ENCODE measurements around the gene IMMT.
"Not testable (repeated sequence)": the region's sequence is repeated elsewhere in the genome, so short reads cannot be mapped to it uniquely, and the experiment has no call there.

Gene IMMT

DNA sequence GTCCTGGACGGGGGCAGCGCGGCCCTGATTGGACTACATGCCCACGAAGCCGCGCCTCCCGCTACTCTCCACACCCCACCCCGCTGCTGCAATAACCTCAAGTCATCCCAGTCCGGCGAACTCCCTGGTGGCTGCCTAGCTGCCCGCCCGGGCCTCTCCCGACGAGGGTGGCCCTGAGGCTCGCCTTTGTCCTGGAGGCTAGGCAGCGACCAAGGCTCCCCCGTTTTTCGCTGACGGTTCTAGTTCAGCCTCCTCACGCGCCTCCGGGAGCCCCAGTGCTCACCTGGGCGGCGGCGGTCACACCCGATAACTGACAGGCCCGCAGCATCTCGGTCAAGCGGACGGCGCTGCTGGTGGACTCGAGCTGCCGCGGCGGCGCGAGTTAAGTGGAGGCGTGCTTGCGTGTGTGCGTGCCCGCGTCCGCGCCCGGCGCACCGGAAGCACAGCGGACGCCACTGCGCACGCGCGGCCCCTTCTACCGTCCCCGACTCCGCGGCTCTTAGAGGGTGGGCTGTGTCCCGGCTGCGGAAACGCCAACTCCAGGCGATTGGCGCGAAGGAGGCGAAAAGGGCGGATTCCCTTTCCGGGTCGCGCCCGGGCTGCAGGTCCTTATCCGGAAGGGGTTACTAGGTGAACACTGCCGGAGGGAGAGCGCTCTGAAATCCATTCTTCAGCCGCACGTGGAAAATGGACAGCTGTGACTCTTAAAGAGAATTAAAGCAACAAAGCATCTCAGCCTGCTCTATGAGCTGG, at the start of gene IMMT:
TSS of gene IMMT (minus strand) at position 408 of the 753 bp plus-strand sequence. CDS start at position 328, 80 bp downstream.
- peak; percentile 97 for DNase-seq (ENCODE audit: low spot score)
- peak; percentile 46 for FAIRE-seq

DNA sequence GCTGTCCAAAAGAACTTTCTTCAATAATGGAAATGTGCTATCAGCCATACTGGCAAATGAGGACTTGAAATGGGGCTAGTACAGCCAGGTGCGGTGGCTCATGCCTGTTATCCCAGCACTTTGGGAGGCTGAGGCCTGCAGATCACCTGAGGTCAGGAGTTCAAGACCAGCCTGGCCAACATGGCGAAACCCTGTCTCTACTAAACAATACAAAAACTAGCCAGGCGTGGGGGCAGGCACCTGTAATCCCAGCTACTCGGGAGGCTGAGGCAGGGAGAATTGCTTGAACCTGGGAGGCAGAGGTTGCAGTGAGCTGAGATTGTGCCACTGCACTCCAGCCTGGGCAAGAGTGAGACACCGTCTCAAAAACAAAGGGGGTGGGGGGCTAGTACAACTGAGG, 49.5 kb upstream of the IMMT start:
- not testable (repeated sequence) for FAIRE-seq; DNase-seq (ENCODE audit: low spot score)

DNA sequence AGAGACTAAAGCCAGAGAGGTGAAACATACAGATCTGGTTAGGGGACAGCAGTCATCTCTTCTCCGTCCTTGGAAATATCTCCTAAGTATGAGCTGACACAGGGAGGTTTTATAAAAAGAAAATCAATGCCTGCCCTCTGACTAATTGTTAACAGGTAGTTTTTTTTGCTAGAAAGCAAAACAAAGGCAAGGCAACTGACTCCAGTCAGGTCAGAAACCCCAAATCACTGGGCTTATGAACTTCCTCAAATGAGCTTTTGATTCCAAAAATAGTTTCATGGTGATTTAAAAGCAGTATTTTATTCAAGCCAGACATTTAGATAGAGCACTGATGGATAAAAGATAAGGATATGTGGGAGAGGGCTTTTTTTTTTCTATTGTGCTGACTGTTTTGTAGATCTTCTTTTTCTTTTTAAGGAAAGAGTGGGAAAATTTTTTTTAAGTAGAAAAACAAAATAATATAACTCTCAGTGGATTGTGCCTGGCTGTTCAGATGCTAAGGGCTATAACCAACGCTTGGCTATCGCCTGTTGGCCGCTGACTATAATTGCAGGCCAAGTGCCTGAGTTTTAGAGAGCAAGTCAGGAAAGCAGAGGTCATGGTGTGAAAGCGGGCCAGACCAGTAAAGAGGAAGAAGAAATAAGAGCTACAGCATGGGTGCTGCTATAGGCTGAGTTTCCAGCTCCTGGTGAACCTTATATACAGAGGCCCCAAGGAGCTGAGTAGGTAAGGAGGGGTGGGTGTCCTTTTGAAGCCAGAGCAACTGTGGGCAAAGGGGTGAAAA, 48.9 kb upstream of the IMMT start:
- FAIRE-seq, result no peak
- no peak for DNase-seq (ENCODE audit: low spot score)

DNA sequence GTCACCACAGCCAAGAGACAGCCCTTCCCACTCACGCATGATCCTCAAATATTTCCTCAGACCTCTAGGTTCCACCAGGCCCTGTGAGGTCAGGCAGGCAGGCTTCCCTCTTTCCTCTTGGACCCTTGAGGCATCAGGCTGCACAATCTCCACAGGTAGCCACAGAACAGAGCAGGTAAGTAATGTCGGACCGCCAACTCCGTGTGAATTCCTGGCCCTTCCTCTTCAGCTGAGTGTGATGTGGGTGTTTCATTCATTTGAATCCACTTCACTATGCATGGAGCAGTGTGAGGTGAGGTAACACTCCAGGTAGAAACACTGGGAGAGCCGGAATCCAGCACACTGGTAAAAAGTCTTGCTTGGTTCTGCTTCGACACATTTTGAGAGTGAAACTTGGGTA, 48.0 kb upstream of the IMMT start:
- FAIRE-seq (no peak), DNase-seq (ENCODE audit: low spot score) (no peak)

DNA sequence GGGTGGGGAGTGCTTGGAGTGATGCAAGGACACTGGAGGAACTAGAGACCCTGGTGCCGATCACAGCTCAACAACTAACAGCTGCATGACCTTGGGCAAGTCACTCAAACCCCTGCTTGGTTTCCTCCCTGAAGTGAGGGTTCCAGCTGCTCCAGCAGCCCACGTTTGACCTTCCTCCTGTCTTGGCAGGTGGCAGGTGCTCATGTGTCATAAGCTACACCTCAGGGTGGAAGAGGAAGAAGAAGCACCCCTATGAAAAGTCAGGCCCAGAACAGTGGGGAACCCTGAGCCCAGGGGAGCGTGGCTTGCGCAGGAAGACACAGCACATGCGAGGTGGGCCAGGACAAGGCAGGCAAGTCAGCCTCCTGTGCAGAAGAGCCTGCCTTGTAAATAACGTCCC, 46.3 kb upstream of the IMMT start:
- no peak for DNase-seq (ENCODE audit: low spot score)
- FAIRE-seq, result no peak

DNA sequence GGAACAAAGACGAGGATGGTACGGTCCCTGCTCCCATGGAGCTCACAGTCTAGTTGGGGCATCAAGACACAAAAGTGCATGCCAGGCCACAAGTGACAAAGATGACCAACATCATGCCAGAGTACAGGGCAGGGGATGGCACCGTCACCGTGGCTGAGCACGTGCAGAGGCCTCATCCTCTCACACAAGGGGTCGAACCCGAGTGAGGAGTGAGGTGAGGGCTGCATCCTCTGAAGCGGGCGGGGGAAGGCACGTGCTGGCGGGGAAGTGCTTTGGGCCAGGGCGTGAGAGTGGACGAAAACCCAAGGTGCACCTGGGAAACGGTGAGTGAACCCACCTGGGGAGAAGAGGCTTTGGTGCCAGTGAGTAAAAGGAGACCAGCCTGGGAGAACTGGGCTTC, 45.0 kb upstream of the IMMT start:
- no peak for FAIRE-seq
- DNase-seq (ENCODE audit: low spot score), result no peak

DNA sequence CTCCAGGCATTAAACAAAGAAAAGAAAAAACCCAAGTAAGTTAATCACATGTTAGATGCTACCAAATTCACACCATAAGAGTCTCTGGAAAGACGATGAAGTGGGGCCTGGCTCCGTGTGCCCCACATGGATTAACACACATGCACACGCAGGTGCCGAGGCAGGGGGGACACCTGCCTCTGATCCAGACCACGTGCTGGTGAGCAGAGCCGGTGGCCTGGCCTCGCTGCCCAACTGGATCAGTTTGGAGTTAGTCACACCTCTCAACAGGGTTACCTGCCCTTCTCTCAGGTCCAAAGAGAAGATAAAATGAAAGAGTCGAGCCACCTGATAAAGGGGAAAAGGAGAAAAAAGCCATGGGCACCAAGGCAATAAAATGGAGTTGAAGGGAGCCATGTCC, 44.5 kb upstream of the IMMT start:
- DNase-seq (ENCODE audit: low spot score) (no peak), FAIRE-seq (no peak)

DNA sequence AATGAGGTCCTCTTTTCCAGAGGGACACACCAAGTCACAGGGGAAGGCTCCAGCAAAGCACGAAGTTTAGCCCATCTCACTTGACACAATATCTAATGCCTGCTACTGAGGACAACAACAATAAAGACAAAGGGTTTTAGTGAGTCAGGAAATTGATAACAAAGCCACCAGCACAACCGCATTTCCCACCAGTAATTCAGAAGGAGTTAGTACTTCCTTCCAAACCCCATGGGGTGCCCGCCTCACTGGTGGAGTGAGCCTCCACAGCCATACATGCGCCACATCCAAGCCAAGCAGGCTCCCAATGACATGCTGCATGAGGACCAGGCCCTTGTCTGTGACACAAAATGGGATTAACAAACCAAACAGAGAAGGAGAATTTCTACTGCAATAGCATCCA, 44.1 kb upstream of the IMMT start:
- FAIRE-seq (no peak), DNase-seq (ENCODE audit: low spot score) (no peak)

DNA sequence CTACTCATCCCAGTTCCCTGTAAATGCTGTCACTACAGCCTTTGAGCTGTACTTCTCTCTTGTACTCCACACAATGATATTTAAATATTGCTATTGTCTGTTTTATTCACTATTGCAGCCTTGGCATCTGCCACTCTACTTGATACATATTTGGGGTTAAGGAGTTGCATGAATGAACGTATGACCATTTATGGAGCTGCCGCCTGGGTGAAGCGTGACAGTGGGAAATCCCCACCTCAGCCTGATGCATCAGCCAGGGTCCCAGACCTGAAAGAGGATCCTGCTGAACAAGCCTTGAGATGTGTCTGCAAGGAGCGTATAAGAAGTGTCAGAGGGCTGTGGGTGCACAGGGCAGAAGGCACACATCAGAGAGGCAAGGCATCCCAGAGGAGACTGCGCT, 43.1 kb upstream of the IMMT start:
- FAIRE-seq (no peak), DNase-seq (ENCODE audit: low spot score) (no peak)

DNA sequence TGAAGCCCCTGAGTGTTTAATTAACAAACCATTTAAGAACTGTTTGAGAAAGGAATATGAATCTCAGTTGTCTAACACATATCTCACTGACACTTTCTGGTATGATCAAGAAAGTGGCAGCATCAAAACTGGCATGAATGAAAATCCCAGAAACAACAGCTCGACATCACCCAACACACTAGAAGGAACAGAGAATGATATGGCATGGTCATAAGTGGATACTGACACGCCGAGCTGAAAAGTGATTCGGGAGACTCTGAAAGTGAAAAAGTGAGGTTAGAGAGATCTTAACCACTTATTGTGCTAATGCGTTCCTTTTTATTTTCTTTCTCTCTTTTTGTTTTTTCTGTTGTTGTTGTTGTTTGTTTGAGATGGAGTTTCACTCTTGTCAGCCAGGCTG, 41.9 kb upstream of the IMMT start:
- DNase-seq (ENCODE audit: low spot score), result no peak
- no peak for FAIRE-seq

DNA sequence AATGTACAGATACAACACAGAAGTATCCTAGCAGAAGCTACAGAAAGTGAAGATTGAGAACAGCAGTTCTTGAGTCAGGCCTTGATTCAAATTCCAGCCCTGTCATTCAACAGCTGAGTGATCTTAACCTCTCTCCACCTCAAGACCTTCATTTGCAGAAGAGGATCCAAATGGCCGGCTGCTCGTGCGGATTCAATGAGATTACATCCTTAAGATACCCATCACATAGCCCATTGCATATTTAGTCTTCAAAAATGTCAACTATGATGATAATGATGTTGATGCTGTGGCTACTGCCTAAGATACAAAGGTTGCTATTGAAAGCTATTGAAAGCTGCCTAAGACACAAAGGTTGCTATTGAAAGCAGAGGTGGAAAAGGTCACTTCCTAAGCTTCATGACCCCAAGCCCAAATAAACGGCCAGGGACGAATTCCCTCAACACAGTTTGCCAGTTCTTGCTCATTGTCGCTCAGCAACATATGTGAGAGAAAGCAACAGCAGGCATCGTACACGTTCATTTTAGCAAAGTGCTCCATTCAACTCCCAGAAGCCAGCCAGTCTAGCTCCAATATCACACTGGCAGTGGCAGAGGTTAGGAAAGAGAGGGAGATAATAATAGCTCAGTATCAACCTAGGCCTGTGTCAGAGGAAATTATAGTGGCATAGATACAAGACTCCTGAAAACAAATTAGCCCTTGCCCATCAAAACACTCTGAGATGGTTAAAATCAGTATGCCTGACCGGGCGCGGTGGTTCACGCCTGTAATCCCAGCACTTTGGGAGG, 40.1 kb upstream of the IMMT start:
- no peak for FAIRE-seq

DNA sequence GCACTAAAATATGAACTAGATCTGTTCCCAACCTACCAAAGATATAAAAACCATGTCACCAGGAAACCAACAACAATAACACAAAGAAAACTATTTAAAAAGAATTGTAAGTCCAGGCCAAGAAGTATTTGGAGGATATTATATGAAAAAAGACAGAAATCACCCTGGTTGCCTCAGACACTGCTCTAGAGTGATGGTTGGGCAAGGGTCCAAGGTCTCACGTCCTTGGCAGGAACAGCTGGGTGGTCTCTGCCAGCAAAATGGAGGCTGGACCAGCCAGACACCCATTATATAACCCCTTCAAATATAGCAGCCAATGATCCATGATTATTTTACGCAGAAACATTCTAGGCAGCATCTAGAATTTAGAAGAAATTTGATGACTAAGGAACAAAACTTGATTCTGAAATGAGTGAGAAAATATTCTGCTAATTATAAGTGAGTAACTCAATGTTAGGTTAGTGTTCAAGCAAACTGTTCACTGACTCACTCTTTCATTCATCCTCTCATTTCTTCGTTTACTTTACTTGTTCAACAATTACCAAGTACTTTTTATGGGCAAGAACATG, 39.4 kb upstream of the IMMT start:
- FAIRE-seq (no peak), DNase-seq (ENCODE audit: low spot score) (no peak)

More for the DNA sequence above, 40.1 kb upstream of the IMMT start:
- no peak for DNase-seq (ENCODE audit: low spot score)

DNA sequence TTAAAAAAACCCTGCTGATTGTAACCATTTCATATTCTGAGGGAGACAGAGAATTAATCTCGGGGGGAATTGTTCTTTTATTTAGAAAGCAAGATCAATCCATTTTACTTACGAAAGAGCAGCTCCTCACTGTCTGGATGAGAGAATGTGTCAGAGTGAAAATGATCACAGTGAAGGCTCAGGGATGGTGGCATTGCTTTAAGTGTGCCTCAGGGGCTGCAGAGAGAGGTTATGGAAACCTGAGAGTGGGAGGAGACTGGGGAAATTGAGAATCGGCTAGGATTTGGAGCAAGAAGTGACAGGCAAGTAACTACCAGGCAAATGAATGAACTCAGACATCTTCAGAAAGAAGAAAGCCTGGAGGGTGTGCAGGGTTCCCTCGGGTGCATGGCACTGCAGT, 38.2 kb upstream of the IMMT start:
- DNase-seq (ENCODE audit: low spot score), result no peak

DNA sequence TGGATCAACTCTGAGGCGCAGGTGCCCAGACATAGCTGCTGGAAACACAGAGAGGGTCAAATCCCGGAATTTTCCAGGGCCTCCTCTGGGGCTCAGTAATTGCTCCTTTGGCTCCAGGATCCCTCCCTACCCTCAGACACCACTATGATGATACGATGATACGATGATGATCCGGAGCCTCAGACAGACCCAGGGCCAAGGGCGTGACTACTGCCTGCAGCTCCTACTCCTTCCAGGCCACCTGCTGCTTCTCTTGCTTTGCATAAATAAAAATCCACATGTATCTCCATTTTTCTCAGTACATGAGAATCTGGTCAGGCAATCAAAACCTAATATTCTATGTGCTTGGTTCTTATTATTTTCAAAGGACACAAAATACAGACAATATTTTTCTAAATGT, 37.6 kb upstream of the IMMT start:
- FAIRE-seq (no peak), DNase-seq (ENCODE audit: low spot score) (no peak)

More for the DNA sequence above, 38.2 kb upstream of the IMMT start:
- no peak for FAIRE-seq

DNA sequence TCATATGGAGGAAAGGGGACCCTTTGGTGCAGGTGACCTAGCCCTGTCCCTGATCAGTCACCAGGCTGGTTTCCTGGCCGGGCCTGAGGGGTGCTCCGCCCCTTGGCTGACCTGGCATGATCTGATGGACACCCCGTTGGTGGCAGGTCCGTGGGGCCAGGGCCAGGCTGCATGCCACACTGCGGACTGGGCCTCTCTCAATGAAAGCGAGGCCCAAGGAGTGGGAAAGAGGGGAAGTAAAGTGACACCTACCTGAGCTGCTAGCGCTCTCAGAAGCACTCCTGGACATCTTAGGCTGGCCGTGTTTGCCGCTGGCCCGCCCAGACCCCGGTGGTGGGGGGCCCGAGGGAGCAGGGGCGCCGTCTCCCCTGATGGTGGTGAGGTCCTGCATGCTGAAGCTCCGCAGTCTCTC, 37.1 kb upstream of the IMMT start:
- DNase-seq (ENCODE audit: low spot score) (no peak), FAIRE-seq (no peak)

DNA sequence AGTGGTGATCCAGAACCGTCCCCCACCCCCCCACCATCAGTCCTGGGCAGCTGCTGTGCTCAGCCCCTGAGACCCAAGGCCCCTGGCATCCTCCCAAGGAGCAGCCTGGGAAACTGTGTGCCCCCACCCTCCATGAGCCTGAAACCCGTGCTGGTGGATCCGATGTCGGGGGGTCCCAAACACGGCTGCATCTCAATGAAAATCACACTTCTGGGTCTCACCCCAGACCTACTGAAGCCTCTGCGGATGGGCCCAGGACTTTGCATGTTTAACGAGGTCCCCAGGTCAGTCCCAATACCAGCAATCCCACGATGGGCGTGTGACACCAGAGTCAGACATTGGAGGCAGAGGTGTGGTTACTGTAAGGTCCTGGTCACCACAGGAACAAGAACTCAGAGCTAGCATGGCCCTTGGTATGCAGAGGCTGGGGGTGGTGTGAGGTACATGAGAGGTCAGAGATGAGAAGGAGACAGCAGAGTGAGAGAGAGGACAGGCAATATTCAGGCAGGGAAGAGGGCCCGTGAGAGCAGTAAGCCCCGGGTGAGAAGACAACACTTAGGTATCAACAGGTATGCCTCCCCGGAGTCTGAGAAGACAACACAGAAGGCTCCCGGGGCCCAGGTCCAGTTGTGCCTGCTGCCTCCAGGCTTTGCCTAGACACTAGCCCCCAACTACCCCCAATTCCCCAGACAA, 36.6 kb upstream of the IMMT start:
- FAIRE-seq (no peak), DNase-seq (ENCODE audit: low spot score) (no peak)

DNA sequence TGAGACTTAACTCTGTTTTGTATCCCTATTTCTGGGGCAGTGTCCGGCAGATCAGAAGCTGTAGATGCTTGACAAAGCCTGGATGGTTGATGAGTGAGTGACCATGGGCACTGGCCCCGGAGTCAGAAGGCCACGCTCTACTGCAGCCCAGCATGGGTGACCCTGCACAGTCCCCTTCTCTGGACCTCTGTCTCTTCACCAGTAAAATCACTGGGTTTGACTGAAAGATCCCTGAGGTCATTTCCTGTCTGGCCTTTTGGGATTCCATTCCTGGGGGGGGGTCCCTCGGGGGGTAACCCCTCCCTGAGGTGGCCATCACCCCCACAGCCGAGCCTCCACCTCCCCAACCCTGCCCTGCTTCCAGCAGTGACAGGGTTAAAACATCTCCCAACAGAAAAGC, 35.7 kb upstream of the IMMT start:
- no peak for DNase-seq (ENCODE audit: low spot score)
- no peak for FAIRE-seq

DNA sequence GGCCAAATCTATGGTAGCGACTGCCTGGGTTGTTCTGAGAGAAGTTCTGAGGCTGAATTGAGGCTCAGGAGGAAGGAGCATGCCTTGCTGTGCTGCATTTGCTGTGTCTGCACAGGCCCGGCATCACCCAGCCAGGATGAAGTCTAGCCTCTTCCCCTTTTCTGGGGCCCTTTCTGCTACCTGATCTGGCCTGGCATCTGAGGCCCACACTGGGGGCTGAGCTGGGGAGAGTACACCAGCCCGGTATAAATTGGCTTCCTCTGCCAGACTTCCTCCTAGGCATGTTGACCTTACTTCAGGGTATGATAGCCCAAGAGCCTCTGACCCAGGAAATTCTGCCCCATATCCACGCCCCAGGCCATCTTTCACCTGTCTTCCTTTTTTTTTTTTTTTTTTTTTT, 34.0 kb upstream of the IMMT start:
- FAIRE-seq (no peak), DNase-seq (ENCODE audit: low spot score) (no peak)

DNA sequence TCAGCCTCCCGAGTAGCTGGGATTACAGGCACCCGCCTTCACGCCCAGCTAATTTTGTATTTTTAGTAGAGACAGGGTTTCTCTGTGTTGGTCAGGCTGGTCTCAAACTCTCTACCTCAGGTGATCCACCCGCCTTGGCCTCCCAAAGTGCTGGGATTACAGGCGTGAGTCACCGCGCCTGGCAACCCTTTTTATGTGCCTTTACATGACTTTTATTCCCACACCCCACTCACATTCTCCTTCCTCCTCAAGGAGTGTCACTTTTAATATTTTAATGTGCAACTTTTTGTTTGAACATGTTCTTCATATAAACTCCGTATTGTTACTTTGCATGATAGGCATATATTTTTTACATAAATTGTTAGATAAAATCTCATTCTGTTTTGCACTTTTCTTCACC, 33.3 kb upstream of the IMMT start:
- not testable (repeated sequence) for DNase-seq (ENCODE audit: low spot score); FAIRE-seq

DNA sequence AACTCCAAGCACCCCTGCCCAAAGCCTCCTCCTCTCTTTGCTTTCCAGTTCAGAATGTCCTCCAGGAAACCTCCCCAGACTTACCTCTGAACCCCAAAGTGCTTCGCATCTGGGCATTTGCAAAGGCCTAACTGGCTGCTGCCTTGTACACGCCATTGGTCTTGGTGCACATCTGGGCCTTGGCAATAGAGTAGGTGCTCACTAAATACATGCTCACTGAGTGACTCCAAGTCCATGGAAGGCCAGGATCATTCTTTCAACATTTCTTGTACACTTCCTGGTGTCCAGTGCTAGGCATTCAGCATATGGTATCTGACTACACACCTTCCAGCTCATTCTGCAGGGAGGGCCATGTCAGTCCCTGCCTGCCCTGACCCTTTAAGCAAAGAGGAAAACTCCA, 32.4 kb upstream of the IMMT start:
- DNase-seq (ENCODE audit: low spot score) (no peak), FAIRE-seq (no peak)
